Stimulated activated CD4-positive, alpha-beta T cell treated with anti-CD3 and anti-CD28 coated beads, Interleukin-2, amount 100 ng/mL, for 4 hours (primary cell): Measurements from ENCODE around the gene KCNJ6.

Source experiments
- DNase-seq: peaks from one replicate; pipeline ENCODE4 v3.0.0-alpha.2; 2020; ENCODE audit warnings: low read depth

The KCNJ6 gene

DNA sequence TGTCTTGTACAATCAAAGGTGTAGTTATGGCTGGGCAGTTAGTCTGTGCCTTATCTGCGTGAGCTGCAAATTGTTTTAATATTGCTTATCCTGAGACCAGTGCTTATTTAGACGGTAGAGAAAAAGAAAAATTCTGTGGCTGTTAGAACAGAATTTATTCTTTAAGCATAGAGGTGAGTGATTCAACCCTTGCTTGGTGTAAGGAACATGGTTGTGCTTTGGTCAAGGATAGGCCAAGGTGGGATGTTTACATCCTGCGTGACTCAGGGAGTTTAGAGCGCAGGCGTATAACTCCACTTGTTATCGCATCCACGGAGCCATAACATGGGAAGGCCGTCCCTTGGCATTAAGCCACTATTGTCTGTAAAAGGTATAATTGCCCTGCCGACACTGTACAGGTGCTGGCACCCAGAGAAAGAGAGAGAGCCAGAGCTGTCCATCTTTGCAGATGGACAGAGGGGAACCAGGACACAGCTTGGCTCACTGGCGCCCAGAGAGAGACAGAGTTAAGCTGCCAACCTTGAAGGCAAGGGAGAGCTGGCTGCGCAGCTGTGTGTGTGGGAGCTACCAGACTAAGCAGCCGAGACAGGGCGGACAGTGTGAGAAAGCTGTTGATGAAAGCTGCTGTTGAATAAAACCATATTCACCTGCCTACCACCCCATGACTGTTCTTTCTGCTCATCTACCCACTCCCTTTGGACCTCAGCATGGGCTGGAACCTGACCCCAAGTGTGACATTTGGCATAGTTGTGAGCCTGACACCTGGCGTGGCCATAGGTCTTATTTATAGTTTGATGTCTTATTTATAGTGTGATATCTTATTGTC, 349.3 kb downstream of the KCNJ6 start:
- no peak for DNase-seq

DNA sequence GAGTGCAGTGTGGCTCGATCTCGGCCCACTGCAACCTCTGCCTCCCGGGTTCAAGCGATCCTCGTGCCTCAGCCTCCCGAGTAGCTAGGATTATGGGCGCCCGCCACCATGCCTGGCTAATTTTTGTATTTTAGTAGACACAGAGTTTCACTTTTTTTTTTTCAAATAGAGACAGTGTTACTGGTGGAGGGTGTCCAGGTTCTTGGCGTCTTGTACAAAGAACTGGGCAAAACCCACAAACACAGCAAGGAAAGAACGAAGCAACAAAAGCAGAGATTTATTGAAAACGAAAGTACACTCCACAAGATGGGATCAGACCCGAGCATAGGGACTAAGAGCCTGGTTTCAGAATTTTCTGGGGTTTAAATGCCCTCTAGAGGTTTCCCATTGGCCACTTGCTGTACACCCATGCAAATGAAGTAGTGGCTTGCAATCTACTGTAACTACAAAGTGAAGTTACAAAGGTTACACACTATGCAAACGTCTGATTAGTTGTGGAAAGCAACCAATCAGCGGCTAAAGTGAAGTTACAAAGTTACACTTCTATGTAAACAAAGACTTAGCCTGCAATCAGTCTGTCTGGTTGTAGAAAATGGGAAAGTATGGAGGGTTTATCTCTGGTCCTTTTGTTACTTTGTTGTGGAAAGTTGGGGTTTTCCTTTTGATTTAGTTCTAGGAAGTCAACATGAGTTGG, 350.6 kb downstream of the KCNJ6 start:
- DNase-seq, result no peak

DNA sequence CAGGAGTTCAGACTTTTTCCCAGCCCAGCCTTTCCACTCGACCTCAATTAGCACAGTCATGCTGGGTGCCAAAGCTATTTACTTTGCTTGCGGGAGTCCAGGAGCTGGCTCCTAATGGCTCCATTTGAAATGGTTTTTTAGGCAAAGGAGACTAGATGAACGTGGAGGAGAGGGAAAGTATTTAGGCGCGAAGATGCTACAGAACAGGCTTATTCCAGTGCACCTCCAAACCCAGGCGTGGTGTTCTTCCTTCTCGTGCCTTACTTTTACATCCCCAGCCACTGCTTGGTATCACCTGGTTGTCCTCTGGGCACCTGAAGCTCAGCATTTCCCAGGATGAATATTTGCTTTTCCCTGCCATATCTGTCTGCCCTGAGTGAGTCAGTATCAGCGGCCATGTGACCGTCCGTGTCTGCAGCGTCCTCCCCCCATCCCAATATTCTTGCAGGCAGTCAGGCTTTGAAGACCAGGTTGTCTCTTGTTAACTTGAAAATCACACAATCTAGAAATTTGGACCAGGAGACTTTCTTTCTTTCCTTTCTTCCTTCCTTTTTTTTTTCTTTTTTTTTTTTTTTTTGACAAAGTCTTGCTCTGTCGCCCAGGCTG, 351.2 kb downstream of the KCNJ6 start:
- no peak for DNase-seq

GRCh38 chr21:37564341-37564923, 351.8 kb downstream of the KCNJ6 start:
- DNase-seq, result peak; percentile 95

DNA sequence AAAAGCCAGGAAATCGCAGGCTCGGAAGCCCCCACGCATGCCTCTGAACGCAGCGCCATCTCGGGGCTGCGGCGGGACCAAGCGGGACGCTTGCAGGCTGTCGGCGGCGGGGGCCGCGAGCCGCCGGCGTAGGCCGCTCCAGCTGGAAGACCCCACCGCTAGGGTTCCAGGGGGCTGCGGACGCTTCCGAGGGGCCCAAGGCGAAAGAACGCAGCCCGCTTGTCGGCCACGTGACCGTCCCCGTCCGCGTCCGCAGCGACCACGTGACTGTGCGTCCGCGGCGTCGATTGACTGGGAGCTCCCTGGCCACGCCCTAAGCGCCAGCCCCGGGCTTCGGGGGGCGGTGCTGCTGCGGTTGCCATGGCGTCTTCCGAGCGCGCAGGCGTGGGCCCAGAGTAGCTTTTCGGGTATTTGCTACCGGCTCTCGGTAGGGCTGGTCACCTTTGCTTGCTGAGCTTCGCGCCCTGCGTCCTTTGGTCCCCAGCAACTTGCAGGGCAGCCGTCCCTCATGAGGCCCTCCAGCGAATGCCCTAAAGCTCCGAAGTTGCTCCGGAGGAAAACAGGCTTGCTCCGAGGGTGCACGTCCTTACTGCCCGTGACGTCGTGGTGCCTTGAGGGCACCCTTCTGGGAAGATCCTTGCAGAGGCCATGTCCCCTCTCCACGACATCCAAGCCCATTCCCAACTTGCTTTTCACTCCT, 352.5 kb downstream of the KCNJ6 start:
- peak; percentile 90 for DNase-seq

GRCh38 chr21:37562920-37563640, 353.2 kb downstream of the KCNJ6 start:
- no peak for DNase-seq

DNA sequence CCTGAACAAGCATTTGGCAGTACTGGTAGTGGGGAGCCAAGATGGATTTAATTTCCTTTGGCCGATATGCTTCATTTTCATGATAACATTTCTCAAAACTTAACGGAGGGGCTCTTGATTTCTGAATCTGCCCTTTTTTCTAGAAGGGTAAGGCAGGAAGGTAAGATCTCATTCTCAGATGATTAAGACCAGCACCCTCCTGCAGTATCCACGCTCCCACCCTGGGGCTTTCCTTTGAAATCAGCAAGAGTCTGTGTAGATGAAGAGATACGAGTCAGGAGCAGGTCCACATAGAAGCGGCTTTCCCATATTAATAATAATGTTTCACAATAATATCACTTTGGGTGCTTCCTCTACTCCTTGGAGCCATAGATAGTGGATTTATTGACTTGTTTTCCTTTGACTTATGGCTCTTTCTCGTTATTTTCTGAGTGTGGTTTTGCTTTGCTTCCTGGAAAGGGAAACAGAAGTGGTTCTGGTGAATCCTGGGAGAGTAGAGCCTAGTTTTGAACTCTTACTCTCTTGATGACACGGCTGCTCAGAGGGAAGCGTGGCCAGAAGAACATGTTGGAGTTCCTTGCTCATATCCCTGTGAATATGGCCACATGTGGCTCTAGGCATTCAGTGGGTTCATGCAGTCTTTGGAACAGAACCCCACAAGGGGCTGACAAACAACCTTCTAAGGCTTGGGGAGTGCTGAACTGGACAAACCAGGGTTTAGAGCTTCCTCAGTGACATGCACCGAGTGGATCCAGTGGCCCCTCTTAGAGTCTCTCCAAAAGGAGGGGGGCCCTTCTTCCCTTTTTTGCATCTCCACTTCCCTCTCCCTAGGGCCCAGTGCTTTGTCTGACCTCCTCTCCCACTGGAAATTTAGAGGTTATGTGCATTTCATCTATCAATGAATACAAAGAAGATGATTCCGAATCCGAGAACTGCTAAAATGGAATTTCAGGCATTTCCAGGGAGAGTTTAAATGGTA, 354.0 kb downstream of the KCNJ6 start:
- no peak for DNase-seq

GRCh38 chr21:37561506-37561905, 354.8 kb downstream of the KCNJ6 start:
- DNase-seq, result no peak

DNA sequence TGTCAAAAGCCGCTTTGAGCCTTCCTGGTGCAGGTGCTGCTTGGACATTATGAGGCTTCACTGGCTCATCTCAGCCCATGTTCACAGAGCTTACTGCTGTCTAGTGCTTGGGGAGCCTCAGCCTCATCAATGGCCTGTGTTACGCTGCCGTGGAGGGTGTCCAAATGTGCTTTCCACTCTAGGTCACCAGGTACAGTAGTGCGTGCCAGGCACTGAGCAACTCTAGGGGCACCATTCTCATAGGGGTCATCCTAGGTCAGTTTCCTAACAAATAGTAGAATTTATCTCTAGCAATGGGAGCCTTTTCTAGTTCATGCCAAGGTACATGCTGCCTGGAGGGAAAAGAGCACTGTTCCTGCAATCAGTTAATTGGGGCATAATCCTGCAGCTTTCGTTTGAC, 355.9 kb downstream of the KCNJ6 start:
- DNase-seq, result no peak

- no peak for DNase-seq
These were observed 357.5 kb downstream of the KCNJ6 start for GRCh38 chr21:37558676-37559211.
